HepG2 (cell line): Measurements from ENCODE around the gene ISOC2. TPM values are rescaled to one million over a fixed set of nuclear protein-coding genes. Genes with fewer than 3 reads are reported as not detected.
A peak's percentile ranks its signal among the peaks of the same experiment; 100 is the strongest.

Source experiments
- CEBPB ChIP-seq: IDR thresholded peaks from 2 replicates; pipeline ENCODE4 v1.6.1; 2011; ENCODE audit warnings: low read depth, low read length, improper control_type of control experiment, borderline replicate concordance
- HDAC2 ChIP-seq: sonication (generic); formaldehyde crosslinking; IDR thresholded peaks from 2 replicates; pipeline ENCODE4 v1.4.0; 2020; ENCODE audit warnings: missing genetic modification reagents
- HOXD1 ChIP-seq: sonication (generic); formaldehyde crosslinking; IDR thresholded peaks from 2 replicates; pipeline ENCODE4 v1.5.0; 2020; ENCODE audit warnings: missing genetic modification reagents
- IRF2 ChIP-seq: IDR thresholded peaks from 2 replicates; pipeline ENCODE4 v1.6.1; 2018; ENCODE audit warnings: missing genetic modification reagents, missing compliant biosample characterization
- KDM6A ChIP-seq: IDR thresholded peaks from 2 replicates; pipeline ENCODE4 v1.6.1; 2016; ENCODE audit warnings: low read depth
- MEIS1 ChIP-seq: sonication (generic); formaldehyde crosslinking; IDR thresholded peaks from 2 replicates; pipeline ENCODE4 v1.9.0; 2021; ENCODE audit warnings: mild to moderate bottlenecking, missing genetic modification reagents, moderate library complexity, borderline replicate concordance
- SIN3A ChIP-seq: IDR thresholded peaks from 2 replicates; pipeline ENCODE4 v1.6.1; 2011; ENCODE audit warnings: low read depth, mild to moderate bottlenecking, control low read depth, low read length, borderline replicate concordance
- TSC22D2 ChIP-seq: sonication (generic); formaldehyde crosslinking; IDR thresholded peaks from 2 replicates; pipeline ENCODE4 v1.5.1; 2020; ENCODE audit warnings: missing genetic modification reagents, mild to moderate bottlenecking, borderline replicate concordance
- ZBTB1 ChIP-seq: sonication (generic); formaldehyde crosslinking; IDR thresholded peaks from 2 replicates; pipeline ENCODE4 v1.4.0; 2020; ENCODE audit warnings: missing genetic modification reagents, borderline replicate concordance
- ZBTB3 ChIP-seq: sonication (generic); formaldehyde crosslinking; IDR thresholded peaks from 2 replicates; pipeline ENCODE4 v1.4.0; 2020; ENCODE audit warnings: low read depth, mild to moderate bottlenecking, moderate library complexity, missing genetic modification reagents, borderline replicate concordance
- ZNF180 ChIP-seq: sonication (generic); formaldehyde crosslinking; IDR thresholded peaks from 2 replicates; pipeline ENCODE4 v1.4.0; 2020; ENCODE audit warnings: low read depth, missing genetic modification reagents, borderline replicate concordance
- ZNF292 ChIP-seq: sonication (generic); formaldehyde crosslinking; IDR thresholded peaks from 2 replicates; pipeline ENCODE4 v1.8.1; 2022; ENCODE audit warnings: mild to moderate bottlenecking, low read depth, missing genetic modification reagents, borderline replicate concordance
- ZNF329 ChIP-seq: sonication (generic); formaldehyde crosslinking; IDR thresholded peaks from 2 replicates; pipeline ENCODE4 v1.9.0; 2021; ENCODE audit warnings: low read depth, mild to moderate bottlenecking, missing genetic modification reagents
- ZNF562 ChIP-seq: sonication (generic); formaldehyde crosslinking; IDR thresholded peaks from 2 replicates; pipeline ENCODE4 v1.8.0; 2022; ENCODE audit warnings: missing genetic modification reagents, borderline replicate concordance
- ZNF678 ChIP-seq: sonication (generic); formaldehyde crosslinking; IDR thresholded peaks from 2 replicates; pipeline ENCODE4 v1.4.0; 2020; ENCODE audit warnings: mild to moderate bottlenecking, missing genetic modification reagents
- ZNF737 ChIP-seq: sonication (generic); formaldehyde crosslinking; IDR thresholded peaks from 2 replicates; pipeline ENCODE4 v1.5.0; 2020; ENCODE audit warnings: missing genetic modification reagents, mild to moderate bottlenecking, borderline replicate concordance
- ZSCAN25 ChIP-seq: sonication (generic); formaldehyde crosslinking; IDR thresholded peaks from 2 replicates; pipeline ENCODE4 v1.8.0; 2022; ENCODE audit warnings: mild to moderate bottlenecking, missing genetic modification reagents
- ZSCAN30 ChIP-seq: sonication (generic); formaldehyde crosslinking; IDR thresholded peaks from 2 replicates; pipeline ENCODE4 v1.5.0; 2020; ENCODE audit warnings: mild to moderate bottlenecking, missing genetic modification reagents
- ZZZ3 ChIP-seq: sonication (generic); formaldehyde crosslinking; IDR thresholded peaks from 2 replicates; pipeline ENCODE4 v1.4.0; 2020; ENCODE audit warnings: missing genetic modification reagents, mild to moderate bottlenecking, borderline replicate concordance
- polyA plus RNA-seq, 8 experiments: library from polyadenylated mRNA; depleted of rRNA in 3 of 8; stranded (reverse) in 7 of 8; unstranded in 1 of 8; fragments of >200 nt; fragmentation: Illumina TruSeq in 4 of 8; extraction: Trizol in 4 of 8; gene quantifications; 2 replicates each; pipeline versions ENCODE4 v1.2.1 to v1.2.3, GENCODE V29; 2011 to 2016; ENCODE audit warnings: low read depth in 4 of 8, missing spikeins in 1 of 8, mixed read lengths in 1 of 8; ENCODE audit not compliant: insufficient read depth in 1 of 8
- total RNA-seq, 5 experiments: library from RNA; depleted of rRNA; stranded (reverse); fragments of >200 nt; fragmentation: Illumina TruSeq; extraction: Trizol; gene quantifications; 2 replicates each; pipeline ENCODE4 v1.2.3, GENCODE V29; 2016; ENCODE audit warnings: low read depth in 1 of 5
- TF ChIP-seq, protein P1 (sequence below): sonication (generic); formaldehyde crosslinking; IDR thresholded peaks from 2 replicates; pipeline ENCODE4 v1.4.0; 2020; ENCODE audit warnings: missing genetic modification reagents
- TF ChIP-seq, protein P2 (sequence below): sonication (generic); formaldehyde crosslinking; IDR thresholded peaks from 2 replicates; pipeline ENCODE4 v1.8.1; 2023; ENCODE audit warnings: missing genetic modification reagents, mild to moderate bottlenecking, borderline replicate concordance
- TF ChIP-seq, protein P3 (sequence below): fragments of 450-650 bp; IDR thresholded peaks from 2 replicates; pipeline ENCODE4 v1.6.1; 2017
- TF ChIP-seq, protein P4 (sequence below): sonication (generic); formaldehyde crosslinking; IDR thresholded peaks from 2 replicates; pipeline ENCODE4 v1.5.1; 2020; ENCODE audit warnings: missing genetic modification reagents, mild to moderate bottlenecking, borderline replicate concordance
- TF ChIP-seq, protein P5 (sequence below): sonication (generic); formaldehyde crosslinking; IDR thresholded peaks from 2 replicates; pipeline ENCODE4 v1.5.0; 2020; ENCODE audit warnings: mild to moderate bottlenecking, missing genetic modification reagents

Gene ISOC2
- total and polyA plus RNA-seq, 2 of the 13 experiments (the other 11 are each of a cell fraction or from before 2014, with no cell fraction given): 76.8 to 105 TPM

DNA sequence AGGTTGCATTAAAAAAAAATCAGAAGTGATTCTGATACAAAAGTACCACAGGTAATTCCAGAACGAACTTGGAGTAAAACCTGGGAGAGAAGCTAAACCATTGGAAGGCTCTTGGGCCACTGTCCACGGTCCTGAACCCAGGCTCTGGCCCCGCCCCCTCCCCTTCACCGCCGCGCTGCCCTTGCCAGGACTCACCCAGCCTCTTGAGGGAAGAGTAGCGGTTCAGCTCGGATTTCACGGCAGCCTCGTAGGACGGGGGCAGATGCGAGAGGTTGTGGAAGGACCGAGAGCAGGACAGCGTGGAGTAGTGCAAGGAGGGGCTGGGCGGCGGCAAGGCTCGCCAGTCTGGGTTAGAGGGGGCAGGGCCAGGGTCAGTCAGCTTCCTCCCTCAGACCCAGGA, 24.0 kb downstream of the ISOC2 start (continued):
- TF ChIP-seq HOXD1 (0 out of 2 replicates have a peak, but pooled peaks have one; percentile 40), HDAC2 (CRISPR knock-in tag) (peak; percentile 61; the same call in 1 of the 2 replicates), ZSCAN25 (CRISPR knock-in tag) (no peak; the same call in 1 of the 2 replicates), ZNF737 (CRISPR knock-in tag) (no peak), ZNF678 (CRISPR knock-in tag) (no peak), TSC22D2 (peak; percentile 88; the same call in 1 of the 2 replicates), ZNF562 (no peak), ZNF329 (CRISPR knock-in tag) (0 out of 2 replicates have a peak, but pooled peaks have one; percentile 37), SIN3A (peak; percentile 67; the same call in 1 of the 2 replicates), MEIS1 (CRISPR knock-in tag) (no peak), KDM6A (CRISPR knock-in tag) (no peak), CEBPB (no peak), ZBTB3 (no peak), IRF2 (CRISPR knock-in tag) (peak; percentile 64; the same call in 1 of the 2 replicates), ZZZ3 (no peak), ZBTB1 (CRISPR knock-in tag) (no peak; the same call in 1 of the 2 replicates), ZNF292 (CRISPR knock-in tag) (no peak), ZNF180 (CRISPR knock-in tag) (no peak), ZSCAN30 (CRISPR knock-in tag) (0 out of 2 replicates have a peak, but pooled peaks have one; percentile 73)
- TF ChIP-seq, protein P1, sequence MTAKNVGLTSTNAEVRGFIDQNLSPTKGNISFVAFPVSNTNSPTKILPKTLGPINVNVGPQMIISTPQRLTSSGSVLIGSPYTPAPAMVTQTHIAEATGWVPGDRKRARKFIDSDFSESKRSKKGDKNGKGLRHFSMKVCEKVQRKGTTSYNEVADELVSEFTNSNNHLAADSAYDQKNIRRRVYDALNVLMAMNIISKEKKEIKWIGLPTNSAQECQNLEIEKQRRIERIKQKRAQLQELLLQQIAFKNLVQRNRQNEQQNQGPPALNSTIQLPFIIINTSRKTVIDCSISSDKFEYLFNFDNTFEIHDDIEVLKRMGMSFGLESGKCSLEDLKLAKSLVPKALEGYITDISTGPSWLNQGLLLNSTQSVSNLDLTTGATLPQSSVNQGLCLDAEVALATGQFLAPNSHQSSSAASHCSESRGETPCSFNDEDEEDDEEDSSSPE (CRISPR knock-in tag): no peak
- TF ChIP-seq, protein P2, sequence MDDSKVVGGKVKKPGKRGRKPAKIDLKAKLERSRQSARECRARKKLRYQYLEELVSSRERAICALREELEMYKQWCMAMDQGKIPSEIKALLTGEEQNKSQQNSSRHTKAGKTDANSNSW (CRISPR knock-in tag): no peak
- TF ChIP-seq, protein P3, sequence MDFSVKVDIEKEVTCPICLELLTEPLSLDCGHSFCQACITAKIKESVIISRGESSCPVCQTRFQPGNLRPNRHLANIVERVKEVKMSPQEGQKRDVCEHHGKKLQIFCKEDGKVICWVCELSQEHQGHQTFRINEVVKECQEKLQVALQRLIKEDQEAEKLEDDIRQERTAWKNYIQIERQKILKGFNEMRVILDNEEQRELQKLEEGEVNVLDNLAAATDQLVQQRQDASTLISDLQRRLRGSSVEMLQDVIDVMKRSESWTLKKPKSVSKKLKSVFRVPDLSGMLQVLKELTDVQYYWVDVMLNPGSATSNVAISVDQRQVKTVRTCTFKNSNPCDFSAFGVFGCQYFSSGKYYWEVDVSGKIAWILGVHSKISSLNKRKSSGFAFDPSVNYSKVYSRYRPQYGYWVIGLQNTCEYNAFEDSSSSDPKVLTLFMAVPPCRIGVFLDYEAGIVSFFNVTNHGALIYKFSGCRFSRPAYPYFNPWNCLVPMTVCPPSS: no peak
- TF ChIP-seq, protein P4, sequence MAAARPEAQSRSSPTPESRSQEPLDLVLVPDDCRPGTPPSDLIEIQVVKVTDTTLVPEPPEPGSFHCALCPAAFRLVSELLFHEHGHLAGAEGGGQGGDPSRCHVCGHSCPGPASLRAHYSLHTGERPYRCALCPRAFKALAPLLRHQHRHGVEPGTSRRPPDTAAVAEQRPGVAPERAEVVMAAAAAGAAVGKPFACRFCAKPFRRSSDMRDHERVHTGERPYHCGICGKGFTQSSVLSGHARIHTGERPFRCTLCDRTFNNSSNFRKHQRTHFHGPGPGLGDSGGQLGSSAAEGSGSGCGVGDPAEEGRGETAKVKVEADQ (CRISPR knock-in tag): no peak
- TF ChIP-seq, protein P5, sequence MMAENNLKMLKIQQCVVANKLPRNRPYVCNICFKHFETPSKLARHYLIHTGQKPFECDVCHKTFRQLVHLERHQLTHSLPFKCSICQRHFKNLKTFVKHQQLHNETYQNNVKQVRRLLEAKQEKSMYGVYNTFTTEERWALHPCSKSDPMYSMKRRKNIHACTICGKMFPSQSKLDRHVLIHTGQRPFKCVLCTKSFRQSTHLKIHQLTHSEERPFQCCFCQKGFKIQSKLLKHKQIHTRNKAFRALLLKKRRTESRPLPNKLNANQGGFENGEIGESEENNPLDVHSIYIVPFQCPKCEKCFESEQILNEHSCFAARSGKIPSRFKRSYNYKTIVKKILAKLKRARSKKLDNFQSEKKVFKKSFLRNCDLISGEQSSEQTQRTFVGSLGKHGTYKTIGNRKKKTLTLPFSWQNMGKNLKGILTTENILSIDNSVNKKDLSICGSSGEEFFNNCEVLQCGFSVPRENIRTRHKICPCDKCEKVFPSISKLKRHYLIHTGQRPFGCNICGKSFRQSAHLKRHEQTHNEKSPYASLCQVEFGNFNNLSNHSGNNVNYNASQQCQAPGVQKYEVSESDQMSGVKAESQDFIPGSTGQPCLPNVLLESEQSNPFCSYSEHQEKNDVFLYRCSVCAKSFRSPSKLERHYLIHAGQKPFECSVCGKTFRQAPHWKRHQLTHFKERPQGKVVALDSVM: no peak
